ENCODE results near the gene SLC1A5. TPM values are rescaled to one million over a fixed set of nuclear protein-coding genes. Genes with fewer than 3 reads are reported as not detected.
A peak's percentile ranks its signal among the peaks of the same experiment; 100 is the strongest.

The SLC1A5 gene
- total and polyA plus RNA-seq, 2 donors (not counting 3 experiments of a cell fraction or from before 2014, with no cell fraction given), result 114 TPM

GRCh38 chr19:46732172-46732938 lies 56.0 kb downstream of the SLC1A5 start:
- Histone ChIP-seq H3K4me3 (replicated peaks in 1 of 3; ENCODE audit: insufficient read depth in 1 of 3, low read depth in 1 of 3, low read length in 3 of 3) (no peak overlapping the region), H2AFZ (ENCODE audit: low read depth, low read length) (no peak overlapping the region), H3K36me3 (ENCODE audit: control insufficient read depth in 2 of 2, extremely low read depth in 1 of 2, insufficient read depth in 2 of 2, low read length in 2 of 2) (peaks cover 9 to 42% of the 10 kb centered on the region in 2 experiments), H3K9me1 (replicated peaks; ENCODE audit: control insufficient read depth, extremely low read depth, insufficient read depth, low read length) (no peaks in the 10 kb centered on the region), H3K27ac (ENCODE audit: insufficient read depth, low read depth, low read length) (peak overlapping the region; percentile 41), H3K79me2 (ENCODE audit: control insufficient read depth, insufficient read depth, low read length) (peaks cover 41% of the 10 kb centered on the region), H3K9me3 (replicated peaks; ENCODE audit: control insufficient read depth, insufficient read depth, low read length) (no peaks in the 10 kb centered on the region), H3K27me3 (ENCODE audit: control insufficient read depth in 2 of 2, insufficient read depth in 2 of 2, low read length in 2 of 2) (no peaks in the 10 kb centered on the region), H4K20me1 (replicated peaks; ENCODE audit: control insufficient read depth, extremely low read depth, insufficient read depth, low read length) (no peaks in the 10 kb centered on the region), H3K9ac (replicated peaks; ENCODE audit: extremely low read depth, insufficient read depth, low read length) (no peak overlapping the region), H3K4me2 (ENCODE audit: insufficient read depth, low read length) (no peak overlapping the region), H3K4me1 (ENCODE audit: control insufficient read depth, extremely low read depth, insufficient read depth, low read length) (peaks cover 54% of the 10 kb centered on the region)
- intact Hi-C loops (cut with micrococcal nuclease), result no loop called here
- BruUV-seq (replicated peaks), result no TSS peak
- dilution Hi-C loops (cut with MboI; ENCODE audit: extremely low pct_ligation_motif_present, low sequenced_read_pairs), result no loop called here
- POLR2A ChIA-PET, result interaction anchor here (1.1 kb wide), 1 partner anchor 16 kb away, joined by 5 read pairs; the partner anchor contains the start of gene PRKD2
- no peak for FAIRE-seq
- CTCF ChIA-PET, result interaction anchor here (0.6 to 5.8 kb wide), 6 partner anchors 10 to 29 kb away, joined by 3 to 74 read pairs (median 5); partner anchors contain the start of gene PRKD2
- no peak for TF ChIP-seq POLR2A (IDR thresholded peaks at IDR 0.05; ENCODE audit: low read depth, low read length)
- TF ChIP-seq CTCF (IDR thresholded peaks at IDR 0.05; ENCODE audit: extremely low read depth in 1 of 2, insufficient read depth in 1 of 2, low read depth in 1 of 2, low read length in 2 of 2), result no peak
- TF ChIP-seq JUN (IDR thresholded peaks at IDR 0.05; ENCODE audit: borderline replicate concordance, insufficient read depth, insufficient read length, low read depth), result no peak
- no peak for TF ChIP-seq MYC (IDR thresholded peaks at IDR 0.05; ENCODE audit: low read depth, low read length)
- DNase-seq (ENCODE audit: low read depth, low spot score), result no peak

- Histone ChIP-seq H4K20me1 (replicated peaks; ENCODE audit: control insufficient read depth, extremely low read depth, insufficient read depth, low read length) (no peaks in the 10 kb centered on the region), H3K9ac (replicated peaks; ENCODE audit: extremely low read depth, insufficient read depth, low read length) (no peak overlapping the region), H3K27me3 (ENCODE audit: control insufficient read depth in 2 of 2, insufficient read depth in 2 of 2, low read length in 2 of 2) (no peaks in the 10 kb centered on the region), H3K4me2 (ENCODE audit: insufficient read depth, low read length) (peak overlapping the region; percentile 53), H2AFZ (ENCODE audit: low read depth, low read length) (no peak overlapping the region), H3K4me1 (ENCODE audit: control insufficient read depth, extremely low read depth, insufficient read depth, low read length) (peaks cover 62% of the 10 kb centered on the region), H3K9me1 (replicated peaks; ENCODE audit: control insufficient read depth, extremely low read depth, insufficient read depth, low read length) (no peaks in the 10 kb centered on the region), H3K36me3 (ENCODE audit: control insufficient read depth in 2 of 2, extremely low read depth in 1 of 2, insufficient read depth in 2 of 2, low read length in 2 of 2) (peaks cover 12 to 38% of the 10 kb centered on the region in 2 experiments), H3K4me3 (replicated peaks in 1 of 3; ENCODE audit: insufficient read depth in 1 of 3, low read depth in 1 of 3, low read length in 3 of 3) (no peak overlapping the region), H3K9me3 (replicated peaks; ENCODE audit: control insufficient read depth, insufficient read depth, low read length) (no peaks in the 10 kb centered on the region), H3K79me2 (ENCODE audit: control insufficient read depth, insufficient read depth, low read length) (peaks cover 38% of the 10 kb centered on the region), H3K27ac (ENCODE audit: insufficient read depth, low read depth, low read length) (peak overlapping the region; percentile 41)
- TF ChIP-seq GATA2 (IDR thresholded peaks at IDR 0.05; ENCODE audit: insufficient read depth, insufficient read length, low read depth, low read length), result no peak
- no peak for TF ChIP-seq FOS (IDR thresholded peaks at IDR 0.05; ENCODE audit: borderline replicate concordance, insufficient read depth, low read length)
- no peak for TF ChIP-seq JUN (IDR thresholded peaks at IDR 0.05; ENCODE audit: borderline replicate concordance, insufficient read depth, insufficient read length, low read depth)
- TF ChIP-seq CTCF (IDR thresholded peaks at IDR 0.05; ENCODE audit: extremely low read depth in 1 of 2, insufficient read depth in 1 of 2, low read depth in 1 of 2, low read length in 2 of 2), result no peak
- no peak for TF ChIP-seq EZH2 (IDR thresholded peaks at IDR 0.05; ENCODE audit: borderline replicate concordance, low read depth, low read length, severe bottlenecking)
- no peak for TF ChIP-seq MYC (IDR thresholded peaks at IDR 0.05; ENCODE audit: low read depth, low read length)
- no peak for TF ChIP-seq MAX (IDR thresholded peaks at IDR 0.05; ENCODE audit: insufficient read depth, insufficient read length)
- TF ChIP-seq POLR2A (IDR thresholded peaks at IDR 0.05; ENCODE audit: low read depth, low read length), result no peak
- TF ChIP-seq POLR2AphosphoS5 (IDR thresholded peaks at IDR 0.05; ENCODE audit: insufficient read depth, low read depth, low read length), result no peak
- dilution Hi-C loops (cut with MboI; ENCODE audit: extremely low pct_ligation_motif_present, low sequenced_read_pairs) (no loop called here), intact Hi-C loops (cut with micrococcal nuclease) (no loop called here)
- ChIA-PET CTCF (interaction anchor here (0.6 to 5.8 kb wide), 9 partner anchors 10 to 117 kb away, joined by 3 to 74 read pairs (median 6); partner anchors contain the start of genes FKRP and PRKD2), POLR2A (interaction anchor here (1.0 to 1.1 kb wide), 2 partner anchors 15 to 48 kb away, joined by 3 to 5 read pairs; partner anchors contain the start of gene PRKD2)
- FAIRE-seq (no peak), DNase-seq (ENCODE audit: low read depth, low spot score) (no peak)
- no TSS peak for BruUV-seq (replicated peaks)
These were observed 56.8 kb downstream of the SLC1A5 start for GRCh38 chr19:46731584-46731983.

Measured in endothelial cell of umbilical vein (primary cell).